GM19467 (cell line): ENCODE data around the gene RGS19.

ENCODE experiments used
- ATAC-seq: cut with Tn5 transposase; IDR thresholded peaks from one replicate; pipeline ENCODE4 v1.9.1; 2021; ENCODE audit warnings: mild to moderate bottlenecking, moderate library complexity; ENCODE audit not compliant: unreplicated experiment

Gene RGS19

GRCh38 chr20:64037498-64038213 lies 41.7 kb downstream of the RGS19 start:
- ATAC-seq: no peak

- no peak for ATAC-seq
Measured at GRCh38 chr20:64037199-64037497, 42.2 kb downstream of the RGS19 start.

DNA sequence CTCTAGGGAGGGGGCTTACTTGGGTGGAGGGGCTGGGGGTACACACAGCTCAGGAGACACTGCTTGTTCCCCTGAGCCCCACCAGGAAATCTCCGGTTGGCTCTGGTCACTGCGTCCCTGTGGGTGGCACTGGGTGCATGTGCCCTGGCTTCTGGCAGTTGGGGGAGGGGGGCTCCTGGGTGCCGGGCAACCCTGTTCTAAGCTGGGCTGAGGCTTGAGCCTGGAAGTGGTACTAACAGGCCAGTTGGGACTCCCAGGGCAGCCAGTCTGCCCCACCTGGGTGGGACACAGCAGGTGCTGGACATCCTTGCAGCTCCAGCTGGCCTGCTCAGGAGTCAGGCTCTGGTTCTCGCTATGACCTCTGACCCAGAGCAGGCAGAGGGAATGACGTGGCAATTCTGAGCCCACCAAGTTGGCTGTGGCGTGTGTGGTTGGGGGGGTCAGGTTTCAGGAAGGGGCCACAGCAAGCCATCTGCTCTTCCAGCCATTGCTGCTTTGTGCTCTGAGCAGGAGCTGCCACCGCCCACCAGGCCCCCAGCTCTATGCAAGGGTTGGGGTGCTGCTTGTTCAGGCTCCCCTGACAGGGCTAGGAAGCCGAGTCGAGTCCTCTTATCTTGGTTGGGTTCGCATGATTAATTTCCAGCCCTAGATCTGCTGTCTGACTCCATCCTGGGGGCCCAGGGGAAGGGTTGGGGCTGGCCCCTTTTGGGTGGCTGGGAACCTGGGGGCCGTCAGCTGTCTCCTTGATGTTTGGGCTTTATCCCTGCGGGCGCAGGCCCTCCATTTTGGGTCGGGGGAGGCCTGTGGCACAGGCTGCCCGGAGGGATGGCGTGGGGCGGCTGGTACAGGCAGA lies 42.7 kb downstream of the RGS19 start:
- no peak for ATAC-seq

DNA sequence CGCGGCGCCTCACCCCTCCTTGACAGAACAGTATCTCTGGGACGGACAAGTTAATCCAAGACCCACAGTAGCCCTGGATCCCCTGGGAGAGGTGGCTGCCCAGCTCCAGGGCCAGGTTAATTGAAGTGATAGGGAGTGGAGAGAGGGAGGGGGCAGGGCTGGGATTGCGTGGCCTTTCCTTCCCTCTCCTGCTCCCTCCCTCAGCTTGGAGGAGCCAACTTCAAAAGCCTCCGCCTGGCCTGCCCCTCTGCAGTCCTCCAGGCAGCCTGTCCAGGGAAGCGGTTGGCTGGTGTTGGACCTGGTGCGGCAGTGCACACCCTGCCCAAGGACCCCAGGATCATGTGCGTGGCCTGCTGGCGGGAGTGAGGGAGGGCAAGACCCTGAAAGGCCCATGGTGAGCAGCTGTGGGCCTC lies 43.4 kb downstream of the RGS19 start, which contains the start of gene C20orf204:
Gene C20orf204 (plus strand): TSS at position 250 of the 413 bp plus-strand sequence. CDS start 142 bp downstream, at position 392.
- no peak for ATAC-seq

- ATAC-seq: no peak
Measured at GRCh38 chr20:64035066-64035932, 44.0 kb downstream of the RGS19 start.

DNA sequence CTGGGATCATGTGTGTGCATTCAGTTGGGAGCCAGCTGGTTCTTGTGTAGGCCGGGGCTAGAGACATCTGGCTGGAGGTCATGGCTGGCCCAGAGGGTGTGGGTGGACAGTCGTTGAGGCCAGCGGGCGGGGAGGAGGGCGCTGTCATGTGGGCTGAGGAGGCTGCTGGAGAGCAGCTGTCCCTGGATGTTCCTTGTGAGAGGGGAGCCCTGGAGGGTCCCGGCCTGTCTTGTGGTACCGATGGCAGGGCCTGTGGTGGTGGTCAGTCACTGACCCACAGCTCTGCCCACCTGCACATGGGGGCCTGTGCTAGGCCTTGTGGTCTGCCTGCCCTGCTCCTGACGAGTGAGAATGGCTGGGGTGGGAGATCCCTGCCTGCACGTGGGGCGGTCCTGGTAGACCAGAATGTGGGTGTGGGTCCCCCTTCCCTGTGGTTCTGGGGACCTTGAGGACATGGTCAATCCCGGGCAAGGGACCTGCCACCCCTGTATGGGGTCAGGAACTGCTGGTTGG lies 45.3 kb downstream of the RGS19 start:
- no peak for ATAC-seq

DNA sequence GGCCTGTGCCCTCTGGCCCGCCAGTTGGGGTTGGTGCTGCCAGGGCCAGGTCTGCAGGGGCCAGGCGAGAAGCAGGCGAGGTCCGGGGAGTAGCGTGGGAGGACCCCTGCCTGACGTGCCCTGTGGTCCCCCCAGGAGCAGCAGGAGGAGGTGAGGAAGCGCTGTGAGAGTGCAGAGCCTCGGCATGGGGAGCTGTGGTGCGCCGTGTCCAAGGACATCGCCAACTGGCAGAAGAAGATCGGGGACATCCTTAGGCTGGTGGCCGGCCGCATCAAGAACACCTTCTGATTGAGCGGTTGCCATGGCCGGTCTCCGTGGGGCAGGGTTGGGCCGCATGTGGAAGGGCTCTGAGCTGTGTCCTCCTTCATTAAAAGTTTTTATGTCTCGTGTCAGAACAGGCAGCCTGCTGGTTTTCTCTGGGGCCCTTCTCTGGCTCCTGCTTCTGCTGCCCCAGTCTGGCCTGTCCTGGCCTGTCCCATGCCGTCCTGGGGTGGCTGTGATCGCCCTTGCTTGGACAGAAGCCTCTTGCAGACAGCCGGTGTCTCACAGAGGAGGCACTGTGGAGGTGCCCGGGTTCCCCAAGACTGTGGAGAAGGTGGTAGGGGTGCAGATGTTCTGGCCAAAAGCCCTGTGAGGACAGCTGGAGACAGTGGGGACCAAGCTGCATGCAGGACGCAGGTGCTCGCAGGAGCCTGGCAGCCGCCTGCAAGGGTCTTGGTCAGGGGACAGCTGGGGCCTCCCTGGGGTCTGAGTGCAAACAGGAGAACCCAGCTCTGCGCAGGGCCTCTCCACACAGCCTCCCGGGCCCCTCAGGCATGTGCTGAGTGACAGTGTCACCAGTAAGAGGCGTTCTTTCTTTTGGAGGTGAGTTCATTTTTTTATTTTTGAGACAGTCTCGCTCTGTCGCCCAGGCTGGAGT lies 46.4 kb downstream of the RGS19 start:
- no peak for ATAC-seq

DNA sequence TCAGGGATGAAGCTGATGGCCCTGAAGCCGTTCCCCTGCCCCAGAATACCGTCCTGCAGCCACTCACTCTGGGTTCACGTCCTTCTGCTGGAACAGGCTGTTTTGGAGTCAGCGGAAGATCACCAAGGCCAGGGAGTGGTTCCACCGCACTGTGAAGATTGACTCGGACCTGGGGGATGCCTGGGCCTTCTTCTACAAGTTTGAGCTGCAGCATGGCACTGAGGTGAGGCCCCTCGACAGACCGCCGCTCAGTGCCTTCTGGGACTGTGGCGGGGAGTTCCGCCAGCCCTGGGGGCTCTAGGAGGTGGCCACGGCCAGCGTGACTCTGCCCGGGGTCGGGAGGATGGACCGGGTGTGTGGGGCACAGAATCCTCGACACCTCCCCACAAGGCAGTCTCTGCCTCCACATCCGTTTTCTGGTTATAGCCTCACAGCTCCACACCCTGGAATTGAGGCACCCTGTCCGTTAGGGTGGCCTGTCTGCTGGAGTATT lies 47.5 kb downstream of the RGS19 start:
- ATAC-seq: no peak

GRCh38 chr20:64030371-64031134 lies 48.8 kb downstream of the RGS19 start:
- ATAC-seq: no peak

- no peak for ATAC-seq
Measured at GRCh38 chr20:64029293-64030117, 49.8 kb downstream of the RGS19 start.

DNA sequence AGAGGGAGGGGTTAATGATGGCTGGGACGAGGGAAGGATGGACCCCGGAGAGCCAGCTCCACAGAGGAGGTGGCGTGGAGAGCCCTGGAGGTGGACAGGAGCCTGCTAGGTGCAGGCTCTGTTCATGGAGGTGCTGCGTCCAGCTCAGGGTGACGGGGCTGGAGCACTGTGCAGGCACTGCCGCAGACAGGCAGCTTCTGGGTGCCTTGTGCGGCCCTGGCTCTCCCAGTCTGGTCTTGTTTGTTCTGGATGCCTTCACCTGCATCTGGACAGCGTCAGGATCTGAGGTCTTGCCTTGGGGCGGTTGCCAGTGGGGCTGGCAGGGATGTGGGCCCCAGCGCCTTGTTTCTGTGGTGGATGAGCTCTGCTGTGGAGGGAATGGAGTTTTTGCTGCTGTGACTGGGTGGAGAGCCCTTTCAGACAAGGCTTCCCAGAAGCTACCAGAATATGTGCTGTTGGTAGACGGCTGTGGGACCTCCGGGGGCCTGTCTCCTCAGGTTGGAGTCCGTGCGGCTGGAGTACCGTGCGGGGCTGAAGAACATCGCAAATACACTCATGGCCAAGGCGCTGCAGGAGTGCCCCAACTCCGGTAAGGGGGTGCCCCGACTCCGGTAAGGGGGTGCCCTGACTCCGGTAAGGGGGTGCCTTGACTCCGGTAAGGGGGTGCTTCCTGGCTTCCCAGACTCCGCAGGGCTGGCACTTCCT lies 51.2 kb downstream of the RGS19 start:
- no peak for ATAC-seq

- no peak for ATAC-seq
Measured at GRCh38 chr20:64025826-64026412, 53.4 kb downstream of the RGS19 start.

DNA sequence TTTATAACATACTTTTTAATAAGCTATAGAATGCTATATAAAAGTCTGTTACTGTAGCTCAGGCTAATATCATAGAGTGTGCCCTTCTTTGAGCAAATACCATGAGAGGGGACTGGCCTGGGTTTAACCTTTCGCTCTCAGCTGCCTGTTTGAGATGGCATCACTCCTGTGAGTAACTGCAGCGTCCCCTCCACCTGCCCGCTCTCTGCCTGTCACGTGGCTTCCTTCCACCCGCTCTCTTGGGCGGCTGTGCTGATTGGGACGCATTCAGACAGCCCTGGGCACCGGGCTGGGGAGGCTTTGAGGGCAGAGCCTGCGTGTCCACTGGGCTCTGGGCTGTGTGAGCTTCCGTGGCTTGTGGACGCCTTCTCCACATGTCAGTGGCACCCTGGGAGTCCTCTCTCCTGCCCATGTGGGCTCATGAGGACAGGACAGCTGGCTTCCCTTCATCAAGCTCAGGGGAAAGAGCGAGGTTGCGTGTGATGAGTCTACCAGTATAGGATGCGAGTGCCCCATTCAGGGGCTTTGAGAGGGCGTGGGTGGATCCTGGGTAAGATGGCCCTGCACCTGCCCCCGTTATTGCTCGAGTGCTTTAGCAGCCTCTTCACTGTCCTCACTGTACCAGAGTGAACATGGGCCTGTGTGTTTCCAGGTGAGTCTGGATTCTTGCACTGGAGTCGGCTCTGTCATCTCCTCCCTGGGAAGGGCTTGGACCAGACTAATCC lies 54.1 kb downstream of the RGS19 start:
- ATAC-seq: no peak

- ATAC-seq: no peak
Measured at GRCh38 chr20:64024141-64024990, 55.0 kb downstream of the RGS19 start.

- no peak for ATAC-seq
Measured at GRCh38 chr20:64023361-64024140, 55.8 kb downstream of the RGS19 start.
